ENCODE data around the gene AGTPBP1.
"Not testable (repeated sequence)": the region's sequence is repeated elsewhere in the genome, so short reads cannot be mapped to it uniquely, and the experiment has no call there.

The AGTPBP1 gene

DNA sequence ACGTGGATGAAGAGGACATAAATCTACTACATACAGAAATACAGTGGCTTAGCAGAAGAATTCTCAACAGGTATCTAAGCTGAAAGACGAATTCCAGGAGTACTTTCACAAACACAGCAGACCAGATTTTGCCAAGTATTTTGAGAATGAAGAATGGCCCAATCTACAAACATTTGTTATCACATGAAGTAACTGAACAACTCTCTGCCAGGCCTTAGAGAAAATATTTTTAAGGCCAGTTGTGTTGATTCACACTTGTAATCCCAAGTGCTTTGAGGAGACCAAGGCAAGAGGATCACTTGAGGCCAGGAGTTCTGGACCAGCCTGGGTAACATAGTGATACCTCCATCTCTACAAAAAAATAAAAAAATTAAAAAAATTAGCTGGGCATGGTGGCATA is 14.3 kb downstream of the AGTPBP1 start:
- H3K4me3 ChIP-seq (ENCODE audit: low read depth, low read length), result no peak overlapping the region

GRCh38 chr9:85726737-85727136 is 15.0 kb downstream of the AGTPBP1 start:
- TF ChIP-seq CTCF (IDR thresholded peaks at IDR 0.05; ENCODE audit: low read depth, low read length), result no peak
- no peak overlapping the region for H3K4me3 ChIP-seq (ENCODE audit: low read depth, low read length)

More for the DNA sequence above, 14.3 kb downstream of the AGTPBP1 start:
- TF ChIP-seq CTCF (IDR thresholded peaks at IDR 0.05; ENCODE audit: low read depth, low read length), result no peak

GRCh38 chr9:85723215-85723614 is 18.5 kb downstream of the AGTPBP1 start:
- TF ChIP-seq CTCF (IDR thresholded peaks at IDR 0.05; ENCODE audit: low read depth, low read length), result no peak
- H3K4me3 ChIP-seq (ENCODE audit: low read depth, low read length), result no peak overlapping the region

DNA sequence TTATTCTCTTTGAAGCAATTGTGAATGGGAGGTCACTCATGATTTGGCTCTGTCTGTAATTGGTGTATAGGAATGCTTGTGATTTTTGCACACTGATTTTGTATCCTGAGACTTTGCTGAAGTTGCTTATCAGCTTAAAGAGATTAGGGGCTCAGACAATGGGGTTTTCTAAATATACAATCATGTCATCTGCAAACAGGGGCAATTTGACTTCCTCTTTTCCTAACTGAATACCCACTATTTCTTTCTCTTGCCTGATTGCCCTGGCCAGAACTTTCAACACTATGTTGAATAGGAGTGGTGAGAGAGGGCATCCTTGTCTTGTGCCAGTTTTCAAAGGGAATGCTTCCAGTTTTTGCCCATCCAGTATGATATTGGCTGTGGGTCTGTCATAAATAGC is 22.3 kb downstream of the AGTPBP1 start:
- H3K4me3 ChIP-seq (ENCODE audit: low read depth, low read length), result not testable (repeated sequence)

DNA sequence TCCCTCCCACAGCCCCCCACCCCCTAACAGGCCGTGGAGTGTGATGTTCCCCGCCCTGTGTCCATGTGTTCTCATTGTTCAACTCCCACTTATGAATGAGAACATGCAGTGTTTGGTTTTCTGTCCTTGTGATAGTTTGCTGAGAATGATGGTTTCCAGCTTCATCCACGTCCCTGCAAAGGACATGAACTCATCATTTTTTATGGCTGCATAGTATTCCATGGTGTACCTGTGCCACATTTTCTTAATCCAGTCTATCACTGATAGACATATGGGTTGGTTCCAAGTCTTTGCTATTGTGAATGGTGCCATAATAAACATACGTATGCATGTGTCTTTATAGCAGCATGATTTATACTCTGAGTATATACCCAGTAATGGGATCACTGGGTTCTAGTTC is 23.9 kb downstream of the AGTPBP1 start:
- not testable (repeated sequence) for H3K4me3 ChIP-seq (ENCODE audit: low read depth, low read length)

- no peak overlapping the region for H3K4me3 ChIP-seq (ENCODE audit: low read depth, low read length)
- no peak for TF ChIP-seq CTCF (IDR thresholded peaks at IDR 0.05; ENCODE audit: low read depth, low read length)
These were observed 24.5 kb downstream of the AGTPBP1 start for GRCh38 chr9:85717220-85717619.

DNA sequence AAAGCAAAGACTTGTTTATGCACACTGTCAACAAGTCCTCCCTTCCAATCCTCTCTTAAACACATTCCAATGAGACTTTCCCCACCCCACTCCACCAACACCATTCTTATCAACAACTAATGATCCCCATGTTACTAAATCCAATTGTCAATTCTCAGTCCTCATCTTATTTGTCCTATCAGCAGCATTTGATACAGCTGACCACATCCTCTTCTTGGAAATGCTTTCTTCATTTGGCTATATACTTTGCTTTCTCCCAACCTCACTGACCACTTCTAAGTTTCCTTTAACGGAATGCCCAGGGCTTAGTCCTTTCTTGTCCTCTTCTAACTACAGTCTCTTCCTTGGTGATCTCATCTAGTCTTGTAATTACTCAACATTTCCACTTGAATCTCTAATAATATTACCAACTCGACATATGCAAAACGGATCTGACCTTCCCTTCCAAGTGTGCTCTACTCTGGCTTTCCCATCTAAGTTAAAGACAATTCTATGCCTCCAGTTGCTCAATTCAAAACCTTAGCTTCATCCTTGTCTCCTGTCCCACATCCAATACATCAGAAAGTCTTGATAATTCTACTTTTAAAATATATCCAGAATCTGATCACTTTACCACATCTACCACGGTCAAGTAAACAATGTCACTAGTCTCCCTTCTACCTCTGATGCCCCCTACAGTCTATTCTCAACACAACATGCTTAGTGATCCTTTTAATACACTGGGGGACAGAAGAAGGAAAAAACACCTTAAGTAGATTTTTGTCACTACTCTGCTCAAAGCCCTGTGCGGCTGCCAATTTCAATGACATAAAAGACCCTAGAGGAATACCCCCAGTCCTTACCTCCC is 25.5 kb downstream of the AGTPBP1 start:
- H3K4me3 ChIP-seq (ENCODE audit: low read depth, low read length), result no peak overlapping the region
- TF ChIP-seq CTCF (IDR thresholded peaks at IDR 0.05; ENCODE audit: low read depth, low read length), result no peak

DNA sequence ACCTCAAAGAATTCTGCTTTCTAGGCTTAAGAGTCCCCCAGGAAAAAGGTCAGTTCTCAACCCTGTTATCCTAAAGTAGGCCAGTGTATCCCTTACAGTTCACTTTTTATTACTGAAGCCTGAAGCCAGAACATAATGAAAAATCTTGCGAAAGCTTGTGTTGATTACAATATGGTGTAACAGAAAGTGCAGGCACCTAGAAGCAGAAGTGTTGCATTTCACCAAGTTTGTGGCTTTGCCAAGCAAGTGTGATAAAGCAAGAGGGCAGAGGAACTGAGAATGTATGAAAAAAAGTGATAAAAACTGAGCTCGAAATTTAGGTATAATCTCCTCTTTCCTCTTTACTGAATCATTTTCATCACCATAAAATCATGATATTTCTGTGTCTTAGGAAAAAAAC is 26.2 kb downstream of the AGTPBP1 start:
- no peak overlapping the region for H3K4me3 ChIP-seq (ENCODE audit: low read depth, low read length)
- TF ChIP-seq CTCF (IDR thresholded peaks at IDR 0.05; ENCODE audit: low read depth, low read length), result no peak
